Epithelial cell of esophagus (primary cell): Measurements from ENCODE around the gene WDR54.

Experiments used
- DNase-seq: peaks from one replicate; pipeline ENCODE4 v3.0.0; 2010; ENCODE audit warnings: low read depth
- H3K4me3 ChIP-seq: 2 replicates; pipeline ENCODE4 v1.5.1; 2011; ENCODE audit warnings: mild to moderate bottlenecking, low read length, control low read depth
- TF ChIP-seq, protein P1 (sequence below): IDR thresholded peaks from 2 replicates; pipeline ENCODE4 v1.5.1; 2011; ENCODE audit warnings: low read depth, mild to moderate bottlenecking, low read length, control low read depth, inconsistent platforms; ENCODE audit not compliant: insufficient read depth; ENCODE audit errors: missing control alignments

Gene WDR54

DNA sequence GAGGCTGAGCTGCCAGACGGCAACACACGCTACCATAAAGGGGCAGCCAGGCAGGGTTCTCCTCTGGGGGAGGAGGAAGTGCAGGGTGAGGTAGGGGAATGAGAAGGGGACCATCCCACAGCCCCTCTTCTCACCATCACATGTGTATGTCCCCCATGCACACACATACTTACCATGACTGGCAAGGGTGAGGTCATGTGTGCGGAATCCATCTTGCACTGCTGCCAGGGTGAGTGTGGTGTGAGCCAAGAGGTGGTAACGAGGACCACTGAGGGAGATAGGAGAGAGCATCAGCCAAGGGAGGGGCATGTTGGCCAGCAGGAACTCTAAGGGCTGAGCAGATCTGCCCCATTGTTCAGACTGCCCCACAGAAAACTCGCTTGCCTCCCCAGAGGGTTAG, 7.1 kb downstream of the WDR54 start:
- no peak for DNase-seq
- no peak overlapping the region for H3K4me3 ChIP-seq
- TF ChIP-seq, protein P1, sequence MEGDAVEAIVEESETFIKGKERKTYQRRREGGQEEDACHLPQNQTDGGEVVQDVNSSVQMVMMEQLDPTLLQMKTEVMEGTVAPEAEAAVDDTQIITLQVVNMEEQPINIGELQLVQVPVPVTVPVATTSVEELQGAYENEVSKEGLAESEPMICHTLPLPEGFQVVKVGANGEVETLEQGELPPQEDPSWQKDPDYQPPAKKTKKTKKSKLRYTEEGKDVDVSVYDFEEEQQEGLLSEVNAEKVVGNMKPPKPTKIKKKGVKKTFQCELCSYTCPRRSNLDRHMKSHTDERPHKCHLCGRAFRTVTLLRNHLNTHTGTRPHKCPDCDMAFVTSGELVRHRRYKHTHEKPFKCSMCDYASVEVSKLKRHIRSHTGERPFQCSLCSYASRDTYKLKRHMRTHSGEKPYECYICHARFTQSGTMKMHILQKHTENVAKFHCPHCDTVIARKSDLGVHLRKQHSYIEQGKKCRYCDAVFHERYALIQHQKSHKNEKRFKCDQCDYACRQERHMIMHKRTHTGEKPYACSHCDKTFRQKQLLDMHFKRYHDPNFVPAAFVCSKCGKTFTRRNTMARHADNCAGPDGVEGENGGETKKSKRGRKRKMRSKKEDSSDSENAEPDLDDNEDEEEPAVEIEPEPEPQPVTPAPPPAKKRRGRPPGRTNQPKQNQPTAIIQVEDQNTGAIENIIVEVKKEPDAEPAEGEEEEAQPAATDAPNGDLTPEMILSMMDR, result no peak

DNA sequence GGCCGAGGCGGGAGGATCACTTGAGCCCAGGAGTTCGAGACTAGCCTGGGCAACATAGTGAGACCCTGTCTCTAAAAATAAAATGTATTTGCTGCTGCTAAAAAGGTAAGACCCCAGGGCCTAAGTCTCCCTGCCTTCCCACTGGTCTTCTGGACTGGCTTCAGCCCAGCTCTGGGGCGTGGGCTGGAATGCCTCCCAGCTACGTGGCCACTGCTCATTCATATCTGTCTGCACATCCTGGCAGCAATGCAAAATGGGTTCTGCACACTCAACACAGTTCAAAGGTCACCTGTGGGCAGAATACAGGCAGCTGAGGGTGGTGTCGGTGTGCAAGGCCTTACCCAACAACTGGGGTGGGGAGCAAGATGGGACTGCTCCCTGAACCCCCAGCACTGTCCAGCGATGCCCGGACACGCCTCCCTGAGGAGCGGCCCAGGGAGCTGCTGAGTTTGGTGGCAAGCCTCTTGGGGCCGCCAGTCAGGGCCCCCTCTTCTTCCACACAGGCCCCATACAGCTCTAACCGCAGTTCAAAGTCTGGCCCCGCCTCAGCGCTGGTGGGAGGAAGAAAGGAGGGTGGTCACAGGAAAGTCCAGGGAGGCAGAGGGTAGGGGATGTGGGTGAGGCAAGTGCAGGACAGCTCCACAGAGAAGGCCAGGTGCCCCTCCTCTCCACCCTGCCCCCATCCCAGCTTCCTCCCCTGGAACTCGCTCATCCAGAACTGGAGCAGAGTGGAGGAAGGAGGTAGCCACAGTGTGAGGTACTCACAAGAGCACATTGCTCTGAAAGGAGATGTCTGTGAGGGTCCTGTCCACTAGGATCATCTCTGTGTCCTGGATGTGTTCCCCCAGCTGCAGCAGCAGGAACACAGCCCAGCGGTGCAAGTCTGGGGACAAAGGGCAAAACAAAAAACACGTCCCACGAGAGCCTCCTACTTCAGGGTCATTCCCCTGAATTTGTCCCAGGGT, 8.2 kb downstream of the WDR54 start:
- no peak overlapping the region for H3K4me3 ChIP-seq
- TF ChIP-seq, protein P1, result no peak
- DNase-seq, result no peak

DNA sequence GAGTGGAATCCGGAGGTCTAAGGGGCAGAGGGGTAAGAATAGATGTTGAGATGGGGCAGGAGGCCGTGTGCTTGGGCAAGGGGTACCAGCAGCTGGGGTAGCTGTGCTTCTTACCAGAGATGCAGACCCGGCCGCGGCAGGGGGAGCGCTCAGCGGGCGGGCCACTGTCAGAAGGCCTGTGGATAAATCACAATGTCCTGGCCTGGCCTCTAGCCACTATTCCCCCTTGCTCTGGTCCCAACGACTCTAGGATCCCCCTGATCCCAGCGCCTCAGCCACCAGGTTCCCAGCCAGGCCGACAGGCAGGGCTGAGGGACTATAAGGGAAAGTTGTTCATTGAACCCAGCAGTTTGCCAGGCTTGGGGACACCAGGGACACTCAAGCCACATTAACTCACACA, 9.0 kb downstream of the WDR54 start:
- TF ChIP-seq, protein P1, result no peak
- no peak for DNase-seq
- no peak overlapping the region for H3K4me3 ChIP-seq

DNA sequence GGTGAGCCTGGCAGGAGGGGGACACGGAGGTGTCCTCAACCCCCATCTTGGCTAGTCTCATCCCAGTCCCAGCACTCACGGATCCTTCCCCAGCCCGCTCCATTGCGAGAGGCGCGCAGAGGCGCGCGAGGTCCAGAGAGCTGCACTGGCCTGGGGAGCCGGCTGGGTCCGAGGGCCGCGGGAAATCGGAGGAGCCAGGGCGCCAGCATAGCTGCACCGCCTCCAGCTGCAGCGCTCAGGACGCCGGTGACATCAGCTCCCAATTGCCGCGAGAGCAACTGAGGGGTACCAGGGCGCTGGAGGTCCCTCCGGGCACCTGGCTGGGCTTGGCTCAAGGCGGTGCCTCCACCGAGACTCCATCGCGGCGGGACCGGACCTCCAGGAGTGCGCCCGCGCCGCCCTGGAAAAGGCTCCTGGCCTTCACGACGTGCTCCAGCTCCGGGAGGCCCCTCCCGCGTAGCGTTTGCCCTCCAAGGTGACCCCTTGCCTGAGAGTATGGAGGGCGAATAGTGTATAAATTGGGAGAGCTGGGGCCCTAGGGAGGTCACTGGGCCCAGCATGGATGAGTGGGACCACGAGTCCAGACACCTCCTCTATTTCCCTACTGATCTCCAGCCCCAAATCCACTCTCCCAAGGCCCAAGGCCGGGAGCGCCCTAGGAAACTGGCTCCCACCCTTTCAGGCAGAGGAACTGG, 14.7 kb downstream of the WDR54 start:
- no peak for DNase-seq
- TF ChIP-seq, protein P1, result no peak
- H3K4me3 ChIP-seq, result no peak overlapping the region

DNA sequence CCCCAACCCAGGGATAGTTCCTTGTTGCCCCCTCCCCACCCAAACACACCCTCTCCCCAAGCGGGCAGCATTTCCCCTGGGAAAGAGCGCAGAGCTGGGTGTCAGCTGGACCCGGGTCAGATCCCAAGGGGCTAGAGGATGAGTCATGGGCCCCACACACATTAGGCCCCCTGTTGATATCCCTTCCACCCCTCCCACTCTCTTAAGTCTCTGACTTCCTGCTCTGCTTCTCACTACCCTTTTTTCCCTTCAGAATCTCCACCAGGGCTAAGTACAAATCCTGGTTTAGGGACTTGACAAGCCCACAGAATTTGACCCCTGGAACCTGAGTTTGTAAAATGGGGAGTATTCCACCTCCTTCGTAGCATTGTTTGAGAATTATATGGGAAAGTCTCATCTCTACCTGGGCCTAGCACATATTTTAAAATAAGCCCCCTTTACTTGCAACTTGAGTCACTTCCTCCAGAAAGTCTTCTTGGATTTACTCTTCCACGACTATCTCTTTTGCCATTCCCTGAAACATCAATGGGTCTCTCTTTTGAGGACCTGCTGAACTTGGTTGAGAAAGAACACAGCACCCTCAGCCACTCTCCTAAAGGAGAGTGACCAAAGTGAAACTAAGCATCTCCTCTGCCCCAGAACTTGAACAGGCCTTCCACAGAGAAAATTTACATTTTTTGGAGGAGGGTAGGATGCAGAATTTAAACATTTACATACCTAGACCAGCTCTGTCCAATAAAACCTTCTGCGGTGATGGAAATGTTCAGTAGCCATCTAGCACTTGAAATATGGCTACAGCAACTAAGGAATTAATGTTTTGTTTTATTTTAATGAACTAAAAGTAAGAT, 15.5 kb downstream of the WDR54 start:
- no peak for DNase-seq
- H3K4me3 ChIP-seq, result no peak overlapping the region
- TF ChIP-seq, protein P1, result no peak

DNA sequence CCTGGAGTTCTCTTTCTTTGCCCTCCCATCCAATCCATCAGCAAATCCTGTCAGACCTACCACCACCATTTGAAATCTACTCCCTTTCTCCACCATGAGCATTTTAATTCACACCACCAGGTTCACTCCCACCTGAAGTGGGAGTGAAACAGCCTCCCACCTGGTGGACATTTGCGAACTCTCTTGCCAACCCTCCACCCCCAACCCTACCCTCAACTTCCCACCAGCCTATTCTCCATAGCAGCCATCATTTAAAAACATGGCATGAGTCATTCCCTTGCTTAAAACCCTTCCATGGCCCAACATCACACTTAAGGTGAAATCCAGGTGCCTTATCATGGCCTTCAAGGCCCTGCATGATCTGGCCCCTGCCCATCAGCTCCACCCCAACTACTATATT, 16.7 kb downstream of the WDR54 start:
- TF ChIP-seq, protein P1, result no peak
- H3K4me3 ChIP-seq, result no peak overlapping the region
- no peak for DNase-seq
